Measurements from ENCODE around the gene HHAT. TPM values are rescaled to one million over a fixed set of nuclear protein-coding genes. Genes with fewer than 3 reads are reported as not detected.
A peak's percentile ranks its signal among the peaks of the same experiment; 100 is the strongest.

The HHAT gene
- total RNA-seq, 4 donors from 2014 or later: 4.6 to 8.8 (median 6.7) TPM

- TF ChIP-seq POLR2A (IDR thresholded peaks at IDR 0.05) (no peak), CTCF (IDR thresholded peaks at IDR 0.05) (no peak)
- WGBS, 2 donors: 26 to 50% methylated on average over 1 of the region's 1 CpG
- no peak for DNase-seq (ENCODE audit: low spot score in 2 of 2)
- intact Hi-C loops (cut with DNase I; ENCODE audit: low total_unique reads): no loop called here
- no peak overlapping the region for H3K4me3 ChIP-seq (ENCODE audit: low read depth, poor library complexity, severe bottlenecking)
Measured at GRCh38 chr1:210597555-210598134, 268.9 kb downstream of the HHAT start.

- WGBS, 2 donors: 44 to 52% methylated on average over 3 of the region's 3 CpGs
- H3K4me3 ChIP-seq (ENCODE audit: low read depth, poor library complexity, severe bottlenecking): no peak overlapping the region
- TF ChIP-seq CTCF (IDR thresholded peaks at IDR 0.05) (no peak), POLR2A (IDR thresholded peaks at IDR 0.05) (no peak)
- intact Hi-C loops (cut with DNase I; ENCODE audit: low total_unique reads): no loop called here
- DNase-seq (ENCODE audit: low spot score in 2 of 2): peak in 1 of 2 donors; percentile 22
Measured at GRCh38 chr1:210598135-210598652, 269.5 kb downstream of the HHAT start.

- intact Hi-C loops (cut with DNase I; ENCODE audit: low total_unique reads): no loop called here
- TF ChIP-seq CTCF (IDR thresholded peaks at IDR 0.05): no peak
- H3K4me3 ChIP-seq (ENCODE audit: low read depth, poor library complexity, severe bottlenecking): no peak overlapping the region
- no peak for DNase-seq (ENCODE audit: low spot score in 2 of 2)
- WGBS, 2 donors: 73 to 75% methylated on average over 5 of the region's 5 CpGs
Measured at GRCh38 chr1:210600421-210601159, 271.9 kb downstream of the HHAT start.

- intact Hi-C loops (cut with DNase I; ENCODE audit: low total_unique reads): no loop called here
- WGBS, 2 donors: 91 to 97% methylated on average over 4 of the region's 4 CpGs
- H3K4me3 ChIP-seq (ENCODE audit: low read depth, poor library complexity, severe bottlenecking): no peak overlapping the region
- no peak for TF ChIP-seq CTCF (IDR thresholded peaks at IDR 0.05)
- no peak for TF ChIP-seq POLR2A (IDR thresholded peaks at IDR 0.05)
- DNase-seq (ENCODE audit: low spot score in 2 of 2): no peak
Measured at GRCh38 chr1:210603123-210603522, 274.4 kb downstream of the HHAT start.

- intact Hi-C loops (cut with DNase I; ENCODE audit: low total_unique reads): no loop called here
- H3K4me3 ChIP-seq (ENCODE audit: low read depth, poor library complexity, severe bottlenecking): no peak overlapping the region
- WGBS, 2 donors: 44 to 45% methylated on average over 2 of the region's 2 CpGs
- no peak for DNase-seq (ENCODE audit: low spot score in 2 of 2)
- TF ChIP-seq POLR2A (IDR thresholded peaks at IDR 0.05) (no peak), CTCF (IDR thresholded peaks at IDR 0.05) (no peak)
Measured at GRCh38 chr1:210605099-210605498, 276.4 kb downstream of the HHAT start.

Data from lower leg skin (tissue), 4 donors.